PC-3 (cell line): Measurements from ENCODE around the gene LRCH1. TPM values are rescaled to one million over a fixed set of nuclear protein-coding genes. Genes with fewer than 3 reads are reported as not detected.

Experiments used
- ATAC-seq: fragments of 200-7000 bp; cut with Tn5 transposase; 2 replicates; pipeline ENCODE4 v1.9.1; 2020; ENCODE audit warnings: mild to moderate bottlenecking, moderate library complexity
- BruUV-seq: library from RNA; stranded (reverse); fragments of 400-500 nt; replicated peaks from 2 replicates; lab custom pipeline; 2021; lab: Mats Ljungman, UMichigan
- CTCF ChIA-PET: fragments of 300-600 bp; sonication (Branson Sonifier 250); formaldehyde crosslinking; loops from one replicate; lab custom pipeline; 2022; ENCODE audit warnings: antibody characterized with exemption; lab: Charles Lee
- POLR2A ChIA-PET: fragments of 300-600 bp; sonication (Branson Sonifier 250); formaldehyde crosslinking; loops from one replicate; lab custom pipeline; 2022; ENCODE audit warnings: antibody characterized with exemption; ENCODE audit not compliant: unreplicated experiment; lab: Charles Lee
- DNase-seq: peaks from one replicate; pipeline ENCODE4 v3.0.0-alpha.2; 2015
- H2AFZ ChIP-seq: fragments of 300-600 bp; sonication (generic); 2 replicates; pipeline ENCODE4 v1.6.0; 2016; ENCODE audit warnings: antibody characterized with exemption, low read length
- H3F3A ChIP-seq: fragments of 300-600 bp; sonication (generic); one replicate; pipeline ENCODE4 v1.6.0; 2017; ENCODE audit warnings: antibody characterized with exemption, low read length, control low read depth, mild to moderate bottlenecking; ENCODE audit not compliant: unreplicated experiment
- H3K27ac ChIP-seq: fragments of 300-600 bp; sonication (generic); 2 replicates; pipeline ENCODE4 v1.5.1; 2016; ENCODE audit warnings: mild to moderate bottlenecking, low read length
- H3K27me3 ChIP-seq: fragments of 300-600 bp; sonication (generic); 2 replicates; pipeline ENCODE4 v1.6.1; 2016; ENCODE audit warnings: low read length, mixed read lengths
- H3K36me3 ChIP-seq: fragments of 300-600 bp; sonication (generic); 2 replicates; pipeline ENCODE4 v1.6.1; 2016; ENCODE audit warnings: low read depth, mixed run types, low read length, mixed read lengths
- H3K4me1 ChIP-seq: fragments of 300-600 bp; sonication (generic); 2 replicates; pipeline ENCODE4 v1.5.1; 2016; ENCODE audit warnings: low read length; ENCODE audit not compliant: insufficient read depth
- H3K4me2 ChIP-seq: fragments of 300-600 bp; sonication (generic); 2 replicates; pipeline ENCODE4 v1.6.0; 2016; ENCODE audit warnings: low read length
- H3K4me3 ChIP-seq: fragments of 300-600 bp; sonication (generic); 2 replicates; pipeline ENCODE4 v1.5.1; 2016; ENCODE audit warnings: mild to moderate bottlenecking, low read length, mixed read lengths
- H3K79me2 ChIP-seq: fragments of 300-600 bp; sonication (generic); 2 replicates; pipeline ENCODE4 v1.6.1; 2017; ENCODE audit warnings: low read length, mixed read lengths
- H3K9ac ChIP-seq: fragments of 300-600 bp; sonication (generic); 2 replicates; pipeline ENCODE4 v1.6.0; 2016; ENCODE audit warnings: mild to moderate bottlenecking, low read length
- H3K9me2 ChIP-seq: fragments of 300-600 bp; sonication (generic); replicated peaks from 2 replicates; pipeline ENCODE4 v1.6.1; 2016; ENCODE audit warnings: mixed run types, low read length, mixed read lengths
- H3K9me3 ChIP-seq: fragments of 300-600 bp; sonication (generic); 2 replicates; pipeline ENCODE4 v1.6.1; 2016; ENCODE audit warnings: low read length, mixed read lengths
- H4K20me1 ChIP-seq: fragments of 300-600 bp; sonication (generic); 2 replicates; pipeline ENCODE4 v1.6.1; 2016; ENCODE audit warnings: low read length, mixed read lengths
- CTCF ChIP-seq: fragments of 300-600 bp; sonication (generic); conservative IDR thresholded peaks from 2 replicates; pipeline ENCODE4 v1.5.1; 2017; ENCODE audit warnings: antibody characterized with exemption, low read depth, mild to moderate bottlenecking, low read length
- EZH2 ChIP-seq: fragments of 300-600 bp; sonication (generic); IDR thresholded peaks from one replicate; pipeline ENCODE4 v1.6.1; 2017; ENCODE audit warnings: antibody characterized with exemption, mild to moderate bottlenecking, low read length; ENCODE audit not compliant: unreplicated experiment
- EZH2phosphoT487 ChIP-seq: fragments of 300-600 bp; sonication (generic); IDR thresholded peaks from 2 replicates; pipeline ENCODE4 v1.6.1; 2018; ENCODE audit warnings: mild to moderate bottlenecking, antibody characterized with exemption, low read length, borderline replicate concordance
- intact Hi-C: fragments of 100-400 bp; cut with micrococcal nuclease; formaldehyde crosslinking; loops from 2 replicates; pipeline ENCODE4 v1.9.0; 2023
- total RNA-seq: library from RNA; depleted of rRNA; stranded (reverse); fragments of >200 nt; gene quantifications from 2 replicates; pipeline ENCODE4 v1.2.3, GENCODE V29; 2014

Gene LRCH1
- total RNA-seq, 1 experiment from 2014 or later: 4.3 TPM

GRCh38 chr13:46613409-46614049 lies 60.6 kb downstream of the LRCH1 start:
- Histone ChIP-seq H3K4me2 (no peak overlapping the region), H3K9ac (no peak overlapping the region), H3F3A (no peaks in the 10 kb centered on the region), H4K20me1 (no peaks in the 10 kb centered on the region), H3K27me3 (no peaks in the 10 kb centered on the region), H3K27ac (no peak overlapping the region), H3K4me1 (no peaks in the 10 kb centered on the region), H3K36me3 (no peaks in the 10 kb centered on the region), H2AFZ (no peak overlapping the region), H3K4me3 (no peak overlapping the region), H3K9me2 (no peaks in the 10 kb centered on the region), H3K9me3 (no peaks in the 10 kb centered on the region), H3K79me2 (peaks cover 57% of the 10 kb centered on the region)
- intact Hi-C loops: no loop called here
- ATAC-seq: no peak
- TF ChIP-seq CTCF (no peak), EZH2 (no peak), EZH2phosphoT487 (no peak)
- ChIA-PET POLR2A (no interaction called here), CTCF (no interaction called here)
- no peak for DNase-seq
- BruUV-seq: no TSS peak

GRCh38 chr13:46614582-46614981 lies 61.6 kb downstream of the LRCH1 start:
- no peaks in the 10 kb centered on the region for H3K27me3 ChIP-seq
- H2AFZ ChIP-seq: no peak overlapping the region
- POLR2A ChIA-PET: no interaction called here
- no peaks in the 10 kb centered on the region for H3K9me3 ChIP-seq
- H3F3A ChIP-seq: no peaks in the 10 kb centered on the region
- H3K4me2 ChIP-seq: no peak overlapping the region
- ATAC-seq: no peak
- H3K79me2 ChIP-seq: peaks cover 55% of the 10 kb centered on the region
- H3K4me3 ChIP-seq: no peak overlapping the region
- no peak for DNase-seq
- H3K36me3 ChIP-seq: no peaks in the 10 kb centered on the region
- no peaks in the 10 kb centered on the region for H3K4me1 ChIP-seq
- no peaks in the 10 kb centered on the region for H4K20me1 ChIP-seq
- no peak overlapping the region for H3K27ac ChIP-seq
- H3K9me2 ChIP-seq: no peaks in the 10 kb centered on the region
- no peak overlapping the region for H3K9ac ChIP-seq
- no peak for TF ChIP-seq CTCF
- TF ChIP-seq EZH2: no peak
- TF ChIP-seq EZH2phosphoT487: no peak
- no TSS peak for BruUV-seq
- intact Hi-C loops: no loop called here
- CTCF ChIA-PET: no interaction called here

DNA sequence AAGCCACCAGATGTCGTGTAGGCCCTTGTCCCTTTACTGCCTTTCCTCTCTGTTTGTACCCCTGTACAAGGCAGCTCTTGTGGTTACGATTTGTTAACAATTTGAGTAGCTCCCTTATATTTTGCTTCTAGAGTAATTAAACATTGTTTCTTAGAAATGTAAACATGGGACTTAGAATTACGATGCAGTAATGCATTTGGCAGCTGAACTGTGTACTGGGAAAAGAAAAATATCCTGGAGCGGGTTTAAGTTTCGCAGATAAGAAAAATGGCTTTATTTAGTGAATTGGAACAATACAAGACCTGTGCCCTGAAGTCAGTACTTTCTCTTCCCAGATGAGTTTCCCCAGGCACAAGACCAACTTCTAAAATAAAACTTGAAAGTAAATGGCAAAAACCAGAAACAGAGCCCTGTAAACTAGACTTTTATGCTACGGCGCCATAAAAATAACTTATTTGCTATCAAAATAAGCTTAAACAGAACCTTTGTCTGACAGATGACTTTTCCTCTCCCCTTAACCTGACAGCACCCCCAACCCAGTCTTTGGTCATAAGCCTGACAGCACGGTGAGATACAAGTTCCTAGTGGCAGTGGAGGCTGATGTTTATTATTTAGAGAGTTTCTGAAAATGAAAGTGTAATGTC lies 63.0 kb downstream of the LRCH1 start:
- no peak overlapping the region for H3K9ac ChIP-seq
- peaks cover 62% of the 10 kb centered on the region for H3K79me2 ChIP-seq
- ChIA-PET POLR2A (no interaction called here), CTCF (no interaction called here)
- no peak overlapping the region for H3K4me2 ChIP-seq
- TF ChIP-seq EZH2 (no peak), CTCF (no peak), EZH2phosphoT487 (no peak)
- no peaks in the 10 kb centered on the region for H3K9me2 ChIP-seq
- no peaks in the 10 kb centered on the region for H3K4me1 ChIP-seq
- DNase-seq (no peak), ATAC-seq (no peak)
- H3K36me3 ChIP-seq: no peaks in the 10 kb centered on the region
- no peak overlapping the region for H3K4me3 ChIP-seq
- intact Hi-C loops: no loop called here
- no peaks in the 10 kb centered on the region for H3K9me3 ChIP-seq
- H3K27me3 ChIP-seq: no peaks in the 10 kb centered on the region
- no peaks in the 10 kb centered on the region for H3F3A ChIP-seq
- no peak overlapping the region for H3K27ac ChIP-seq
- BruUV-seq: no TSS peak
- H2AFZ ChIP-seq: no peak overlapping the region
- no peaks in the 10 kb centered on the region for H4K20me1 ChIP-seq
